NCI-H446 (cell line): ENCODE data around the gene ACTN1.

ENCODE experiments used
- DNase-seq, 2 experiments: peaks; one replicate each; lab custom pipeline; 2025; lab: John Stamatoyannopoulos, UW

The ACTN1 gene

GRCh38 chr14:68951035-68951797 lies 27.9 kb downstream of the ACTN1 start:
- DNase-seq = peak in 1 of 2 experiments; percentile 24

- no peak for DNase-seq
These were observed 29.0 kb downstream of the ACTN1 start for GRCh38 chr14:68950111-68950510.

DNA sequence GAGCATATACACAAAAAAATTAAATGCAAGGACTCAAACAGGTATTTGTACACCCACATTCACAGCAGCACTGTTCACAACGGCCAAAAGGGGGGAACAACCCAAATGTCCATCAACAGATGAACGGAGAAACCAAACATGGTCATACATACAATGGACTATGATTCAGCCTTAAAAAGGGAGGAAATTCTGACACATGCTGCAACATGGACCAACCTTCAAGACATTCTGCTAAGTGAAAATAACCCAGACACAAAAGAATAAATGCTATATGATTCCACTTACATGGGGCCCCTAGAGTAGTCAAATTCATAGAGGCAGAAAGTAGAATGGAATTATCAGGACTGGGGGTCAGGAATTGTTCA lies 29.5 kb downstream of the ACTN1 start:
- no peak for DNase-seq

- DNase-seq = no peak
These were observed 30.2 kb downstream of the ACTN1 start for GRCh38 chr14:68948686-68949600.

DNA sequence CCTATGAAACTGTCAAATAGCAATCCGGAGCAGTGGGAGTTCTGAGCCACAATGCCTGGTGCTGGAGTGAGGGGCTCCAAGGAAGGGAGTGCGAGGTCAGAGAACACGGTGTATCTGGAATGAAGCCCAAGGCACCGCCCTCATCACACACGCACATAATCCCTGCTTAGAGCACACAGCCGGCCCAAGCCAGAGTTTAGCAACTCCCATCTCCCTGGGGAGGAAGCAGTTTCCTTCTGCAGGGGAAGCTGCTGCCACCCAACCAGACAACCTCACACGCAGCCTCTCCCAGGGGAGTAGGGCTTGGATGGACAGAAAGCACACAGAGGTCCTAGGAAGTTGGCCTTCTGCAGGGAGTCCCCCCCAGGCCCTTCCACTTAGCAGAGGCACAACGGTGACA lies 31.3 kb downstream of the ACTN1 start:
- DNase-seq = no peak

- no peak for DNase-seq
These were observed 32.6 kb downstream of the ACTN1 start for GRCh38 chr14:68946489-68946822.

GRCh38 chr14:68945585-68946488 lies 33.3 kb downstream of the ACTN1 start:
- no peak for DNase-seq

- no peak for DNase-seq
These were observed 33.9 kb downstream of the ACTN1 start for GRCh38 chr14:68945190-68945584.

GRCh38 chr14:68944162-68944561 lies 34.9 kb downstream of the ACTN1 start:
- no peak for DNase-seq

DNA sequence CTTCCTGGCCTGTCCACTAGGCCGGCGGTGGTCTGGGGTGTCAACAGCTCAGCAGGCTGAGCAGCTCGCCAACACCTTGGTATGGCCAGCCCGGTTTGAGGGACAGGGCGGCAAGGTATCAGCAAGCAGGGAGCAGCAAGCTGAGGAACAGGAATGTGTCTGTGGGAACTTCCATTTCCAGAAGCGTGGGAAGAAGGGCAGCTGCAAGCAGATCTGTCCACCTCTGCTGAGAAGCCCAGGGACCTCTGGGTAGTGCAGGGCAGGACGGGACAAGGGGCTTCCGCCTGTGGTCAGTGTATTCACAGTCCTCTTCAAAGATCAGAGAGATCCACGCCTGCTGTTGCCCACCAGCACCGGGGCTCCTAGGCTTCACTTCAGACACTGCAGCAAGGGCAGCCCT lies 36.0 kb downstream of the ACTN1 start:
- no peak for DNase-seq

DNA sequence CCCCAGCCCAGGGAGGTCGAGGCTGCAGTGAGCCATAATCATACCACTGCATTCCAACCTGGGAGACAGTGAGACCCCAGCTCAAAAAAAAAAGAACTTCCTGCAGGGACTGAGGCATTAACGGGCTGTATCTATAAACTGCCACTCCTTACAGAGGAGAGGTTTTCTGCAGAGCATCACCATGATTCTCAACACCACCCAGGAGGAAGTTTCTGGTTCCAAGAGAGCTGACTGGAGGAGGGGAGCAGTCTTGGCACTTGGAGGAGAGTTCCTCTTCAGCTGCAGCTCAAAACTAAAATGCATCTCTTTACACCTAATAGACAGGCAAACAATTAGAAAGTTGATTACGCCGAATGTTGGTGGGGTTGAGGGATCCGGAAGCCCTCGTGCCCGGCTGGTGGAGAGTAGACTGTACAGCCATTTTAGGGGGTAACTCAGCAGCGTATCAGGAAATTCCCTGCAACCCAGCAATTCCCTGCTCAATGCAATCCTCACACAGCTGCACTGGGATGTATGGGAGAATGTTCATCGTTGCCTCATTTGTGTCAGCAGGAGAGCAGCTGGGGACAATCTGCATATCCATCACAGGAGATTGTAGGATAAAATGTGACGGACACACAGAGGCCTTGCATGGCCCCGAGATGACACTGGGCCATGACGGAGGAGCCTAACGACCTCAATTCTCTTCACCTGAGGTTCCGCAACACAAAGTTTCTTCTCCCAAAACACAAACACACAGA lies 36.6 kb downstream of the ACTN1 start:
- DNase-seq = no peak

- DNase-seq = no peak
These were observed 37.3 kb downstream of the ACTN1 start for GRCh38 chr14:68941820-68942219.

DNA sequence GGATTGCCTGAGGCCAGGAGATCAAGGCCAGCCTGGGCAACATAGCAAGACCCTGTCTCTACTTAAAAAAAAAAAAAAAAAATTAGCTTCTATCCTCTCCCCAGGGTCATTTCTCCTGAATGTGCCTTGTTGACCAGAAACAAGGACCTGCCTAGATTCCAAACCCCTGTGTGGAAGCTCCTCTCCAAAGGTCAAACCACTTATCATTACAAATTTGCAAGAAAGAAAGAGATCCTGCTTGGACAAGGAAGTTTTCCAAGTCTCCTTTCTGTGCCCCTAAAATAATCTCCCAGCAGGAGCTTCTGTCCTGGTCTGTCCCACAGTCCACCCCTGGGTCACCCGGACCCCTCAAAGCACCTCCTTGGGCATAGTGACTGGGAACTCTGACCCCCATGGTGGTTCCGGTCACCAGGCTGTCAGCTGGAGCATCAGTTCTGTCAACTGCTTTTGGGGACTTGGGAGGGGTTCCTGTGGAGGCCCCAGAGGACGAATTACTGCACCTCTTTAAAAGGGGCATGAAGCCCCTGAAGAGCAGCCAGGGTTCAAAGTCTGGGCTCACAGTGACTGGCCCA lies 38.4 kb downstream of the ACTN1 start:
- DNase-seq = no peak

- peak in 1 of 2 experiments; percentile 58 for DNase-seq
These were observed 39.0 kb downstream of the ACTN1 start for GRCh38 chr14:68939893-68940613.

DNA sequence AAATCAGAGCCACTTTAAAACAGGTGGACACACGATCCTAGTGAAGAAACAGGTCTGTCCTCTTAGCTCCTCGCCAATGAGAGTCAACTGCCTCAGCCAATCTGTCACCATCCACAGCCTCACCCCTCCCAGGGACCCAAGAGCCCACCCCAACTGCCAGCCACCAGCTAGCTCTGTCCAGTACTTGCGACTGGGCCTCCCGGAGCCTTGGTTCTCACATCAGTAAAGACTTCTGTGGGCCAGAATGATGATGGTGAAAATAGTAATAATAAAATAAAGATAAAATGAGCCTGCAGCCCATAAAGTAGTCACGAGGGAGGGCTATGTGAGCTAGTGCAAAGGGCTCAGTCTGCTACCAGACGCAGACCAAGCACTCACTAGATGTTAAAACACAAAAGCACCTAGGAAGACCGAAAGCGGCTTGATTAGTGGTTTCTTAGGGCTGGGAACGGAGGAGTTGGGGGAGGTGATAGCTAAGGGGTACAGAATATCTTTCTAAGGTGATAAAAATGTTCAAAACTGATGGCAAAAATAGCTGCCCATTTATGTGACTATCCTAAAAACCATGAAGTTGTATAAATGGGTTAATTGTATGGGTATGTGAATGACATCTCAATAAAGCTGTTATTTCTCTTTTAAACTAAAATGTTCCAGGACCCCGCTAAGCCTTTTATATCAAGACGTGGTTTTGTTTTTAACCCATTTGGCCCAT lies 39.8 kb downstream of the ACTN1 start:
- DNase-seq = no peak

- DNase-seq = no peak
These were observed 40.6 kb downstream of the ACTN1 start for GRCh38 chr14:68938271-68939150.

DNA sequence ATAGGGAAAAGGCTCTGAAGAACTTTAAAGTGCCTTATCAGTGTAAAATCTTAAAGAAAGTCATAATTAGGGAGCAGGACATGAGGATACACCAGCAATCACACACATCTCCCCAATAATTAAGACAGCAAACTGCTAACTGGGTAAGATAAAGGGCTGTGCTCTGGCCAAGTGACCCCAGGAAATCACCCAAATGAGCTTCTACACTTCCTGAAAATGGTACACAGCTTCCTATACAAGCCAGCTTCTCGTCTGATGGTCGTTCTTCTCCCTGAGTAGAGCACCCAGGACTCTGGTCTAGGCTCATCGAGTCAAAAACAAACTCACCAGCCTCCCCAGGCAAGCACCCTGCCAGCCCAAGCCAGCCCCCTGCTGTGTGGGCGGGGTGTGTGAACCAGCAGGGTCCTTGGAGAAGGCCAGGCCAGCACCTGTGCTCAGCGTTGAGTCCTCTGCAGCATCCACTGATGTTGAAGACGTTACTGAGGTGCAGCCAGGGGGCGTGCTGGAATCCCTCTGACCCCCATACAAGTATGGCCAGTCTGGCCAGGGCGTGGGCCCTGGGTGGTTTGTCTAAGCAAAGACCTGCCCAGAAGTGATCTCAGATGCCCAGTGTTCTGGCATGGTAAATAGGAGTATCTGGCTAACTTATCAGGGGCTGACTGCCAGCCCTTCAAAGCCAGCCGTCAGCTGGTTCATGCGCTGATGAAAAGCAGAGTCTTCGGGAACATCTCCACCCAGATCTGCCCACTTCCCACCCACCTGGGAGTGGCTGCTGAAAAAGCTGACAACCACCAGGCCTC lies 41.4 kb downstream of the ACTN1 start:
- peak in 1 of 2 experiments; percentile 27 for DNase-seq

DNA sequence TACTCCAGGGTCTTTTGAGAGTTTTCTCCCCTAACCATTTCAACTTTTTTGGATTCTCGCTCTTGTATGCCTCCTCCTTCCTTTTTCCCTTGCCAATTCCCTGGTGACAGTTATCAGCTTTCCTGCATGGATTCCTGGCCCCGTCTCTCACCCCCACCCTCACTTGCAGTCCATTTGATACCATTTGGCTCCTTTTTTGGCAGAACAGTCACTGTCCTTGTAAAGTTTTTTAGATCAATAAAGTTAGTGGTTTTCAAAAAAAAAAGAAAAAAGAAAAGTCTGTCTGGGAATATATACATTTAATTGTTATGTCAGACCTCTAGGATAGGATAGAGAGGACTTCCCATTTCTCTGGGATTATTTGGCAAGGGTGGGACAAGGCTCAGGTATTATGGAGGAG lies 42.1 kb downstream of the ACTN1 start:
- DNase-seq = no peak
